ENCODE measurements around the gene CUEDC1. TPM values are rescaled to one million over a fixed set of nuclear protein-coding genes. Genes with fewer than 3 reads are reported as not detected.
A peak's percentile ranks its signal among the peaks of the same experiment; 100 is the strongest.

CUEDC1 gene
- total and polyA plus RNA-seq, 11 donors = 29.6 to 68.5 (median 42.2) TPM

DNA sequence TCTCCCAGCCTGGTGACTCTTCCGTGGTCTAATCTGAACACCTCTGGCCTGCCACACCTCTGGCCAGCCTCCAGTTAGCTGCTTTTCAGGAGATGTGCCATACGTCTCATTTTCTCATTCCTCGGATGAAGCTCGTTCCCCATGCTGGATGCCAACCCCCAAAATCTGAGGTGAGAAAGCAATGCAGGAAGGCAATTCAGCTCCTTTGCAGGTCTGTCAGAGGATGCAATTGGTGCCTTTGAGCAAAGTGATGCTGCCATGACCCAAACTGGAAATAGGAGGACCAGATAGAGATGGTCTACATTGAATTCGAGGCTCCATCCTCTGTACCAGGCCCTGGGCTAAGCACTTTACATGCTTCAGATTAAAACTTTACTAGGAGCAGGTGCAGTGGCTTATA, 11.0 kb upstream of the CUEDC1 start:
- DNase-seq = no peak
- Histone ChIP-seq H3K9me3 (no peaks in the 10 kb centered on the region), H3K27me3 (no peaks in the 10 kb centered on the region), H3K36me3 (peaks cover 0 to 3% (median 0%) of the 10 kb centered on the region in 9 donors), H3K27ac (no peak overlapping the region), H3K4me3 (no peak overlapping the region), H3K4me1 (peaks cover 0 to 4% (median 0%) of the 10 kb centered on the region in 12 donors)
- intact Hi-C loops (cut with DNase I) = no loop called here
- ATAC-seq = no peak
- TF ChIP-seq POLR2A (IDR thresholded peaks at IDR 0.05) = no peak
- TF ChIP-seq, protein P1, sequence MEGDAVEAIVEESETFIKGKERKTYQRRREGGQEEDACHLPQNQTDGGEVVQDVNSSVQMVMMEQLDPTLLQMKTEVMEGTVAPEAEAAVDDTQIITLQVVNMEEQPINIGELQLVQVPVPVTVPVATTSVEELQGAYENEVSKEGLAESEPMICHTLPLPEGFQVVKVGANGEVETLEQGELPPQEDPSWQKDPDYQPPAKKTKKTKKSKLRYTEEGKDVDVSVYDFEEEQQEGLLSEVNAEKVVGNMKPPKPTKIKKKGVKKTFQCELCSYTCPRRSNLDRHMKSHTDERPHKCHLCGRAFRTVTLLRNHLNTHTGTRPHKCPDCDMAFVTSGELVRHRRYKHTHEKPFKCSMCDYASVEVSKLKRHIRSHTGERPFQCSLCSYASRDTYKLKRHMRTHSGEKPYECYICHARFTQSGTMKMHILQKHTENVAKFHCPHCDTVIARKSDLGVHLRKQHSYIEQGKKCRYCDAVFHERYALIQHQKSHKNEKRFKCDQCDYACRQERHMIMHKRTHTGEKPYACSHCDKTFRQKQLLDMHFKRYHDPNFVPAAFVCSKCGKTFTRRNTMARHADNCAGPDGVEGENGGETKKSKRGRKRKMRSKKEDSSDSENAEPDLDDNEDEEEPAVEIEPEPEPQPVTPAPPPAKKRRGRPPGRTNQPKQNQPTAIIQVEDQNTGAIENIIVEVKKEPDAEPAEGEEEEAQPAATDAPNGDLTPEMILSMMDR (IDR thresholded peaks at IDR 0.05) = no peak
- WGBS, 4 donors = 79 to 90% (median 86%) methylated on average over 5 of the region's 5 CpGs

DNA sequence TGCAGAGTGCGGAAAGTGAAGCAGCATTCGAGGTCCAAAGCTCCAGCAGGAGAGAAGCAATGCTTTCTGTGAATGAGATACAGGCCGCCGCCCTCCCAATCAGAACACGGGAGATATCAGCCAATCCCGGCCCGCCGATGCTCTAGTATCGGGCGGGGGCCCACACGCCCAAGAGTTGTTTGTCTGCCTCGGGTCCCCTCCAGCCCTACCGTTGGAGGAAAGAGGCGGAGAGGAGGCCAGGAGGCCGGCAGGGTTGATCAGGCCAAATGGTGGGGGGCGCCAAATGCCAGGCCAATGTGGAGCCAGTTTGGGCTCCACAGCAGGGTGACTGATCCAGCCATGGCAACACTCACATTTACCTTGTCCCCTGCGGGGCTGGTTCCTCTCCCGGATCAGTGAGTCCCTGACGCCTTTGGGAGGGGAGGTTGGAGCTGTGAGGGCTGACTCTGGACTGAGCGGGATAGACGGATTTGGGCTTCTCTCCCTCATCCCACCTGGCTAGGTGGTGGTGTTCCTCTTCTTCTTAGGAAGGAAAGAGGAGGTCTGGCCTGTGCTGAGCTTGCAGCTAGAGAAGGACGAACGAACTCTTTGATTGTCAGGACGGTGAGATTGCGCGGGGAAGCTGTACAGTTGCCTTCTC, 10.4 kb upstream of the CUEDC1 start:
- ATAC-seq (no peak), DNase-seq (peak in 1 of 5 donors; percentile 15)
- H3K36me3 ChIP-seq = no peaks in the 10 kb centered on the region
- H3K9me3 ChIP-seq = no peaks in the 10 kb centered on the region
- intact Hi-C loops (cut with DNase I) = no loop called here
- H3K27ac ChIP-seq = no peak overlapping the region
- H3K4me1 ChIP-seq = peaks cover 0 to 3% (median 0%) of the 10 kb centered on the region in 12 donors
- H3K27me3 ChIP-seq = no peaks in the 10 kb centered on the region
- no peak overlapping the region for H3K4me3 ChIP-seq
- TF ChIP-seq, protein P1 (IDR thresholded peaks at IDR 0.05) = no peak
- no peak for TF ChIP-seq POLR2A (IDR thresholded peaks at IDR 0.05)
- WGBS, 4 donors = 81 to 87% (median 86%) methylated on average over 26 of the region's 26 CpGs

DNA sequence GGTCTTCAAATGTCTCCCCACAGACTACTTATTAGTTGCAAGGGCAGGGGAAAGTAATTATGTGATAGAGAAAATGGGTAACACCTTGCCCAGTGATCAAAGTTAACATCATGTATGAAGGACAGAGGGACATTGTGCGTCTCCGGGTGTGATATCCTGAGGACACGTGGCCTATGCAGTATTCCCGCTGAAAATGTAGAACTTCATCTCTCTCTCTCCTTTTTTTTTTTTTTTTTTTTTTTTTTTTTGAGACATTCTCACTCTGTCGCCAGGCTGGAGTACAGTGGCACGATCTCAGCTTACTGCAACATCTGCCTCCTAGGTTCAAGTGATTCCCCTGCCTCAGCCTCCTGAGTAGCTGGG, 7.9 kb upstream of the CUEDC1 start:
- H3K36me3 ChIP-seq = no peaks in the 10 kb centered on the region
- H3K9me3 ChIP-seq = no peaks in the 10 kb centered on the region
- no peak for TF ChIP-seq POLR2A (IDR thresholded peaks at IDR 0.05)
- TF ChIP-seq, protein P1 (IDR thresholded peaks at IDR 0.05) = no peak
- no peaks in the 10 kb centered on the region for H3K27me3 ChIP-seq
- DNase-seq (no peak), ATAC-seq (no peak)
- WGBS, 4 donors = 90 to 95% (median 93%) methylated on average over 6 of the region's 6 CpGs
- no peak overlapping the region for H3K27ac ChIP-seq
- no peak overlapping the region for H3K4me3 ChIP-seq
- intact Hi-C loops (cut with DNase I) = no loop called here
- peaks cover 0 to 3% (median 0%) of the 10 kb centered on the region in 12 donors for H3K4me1 ChIP-seq

DNA sequence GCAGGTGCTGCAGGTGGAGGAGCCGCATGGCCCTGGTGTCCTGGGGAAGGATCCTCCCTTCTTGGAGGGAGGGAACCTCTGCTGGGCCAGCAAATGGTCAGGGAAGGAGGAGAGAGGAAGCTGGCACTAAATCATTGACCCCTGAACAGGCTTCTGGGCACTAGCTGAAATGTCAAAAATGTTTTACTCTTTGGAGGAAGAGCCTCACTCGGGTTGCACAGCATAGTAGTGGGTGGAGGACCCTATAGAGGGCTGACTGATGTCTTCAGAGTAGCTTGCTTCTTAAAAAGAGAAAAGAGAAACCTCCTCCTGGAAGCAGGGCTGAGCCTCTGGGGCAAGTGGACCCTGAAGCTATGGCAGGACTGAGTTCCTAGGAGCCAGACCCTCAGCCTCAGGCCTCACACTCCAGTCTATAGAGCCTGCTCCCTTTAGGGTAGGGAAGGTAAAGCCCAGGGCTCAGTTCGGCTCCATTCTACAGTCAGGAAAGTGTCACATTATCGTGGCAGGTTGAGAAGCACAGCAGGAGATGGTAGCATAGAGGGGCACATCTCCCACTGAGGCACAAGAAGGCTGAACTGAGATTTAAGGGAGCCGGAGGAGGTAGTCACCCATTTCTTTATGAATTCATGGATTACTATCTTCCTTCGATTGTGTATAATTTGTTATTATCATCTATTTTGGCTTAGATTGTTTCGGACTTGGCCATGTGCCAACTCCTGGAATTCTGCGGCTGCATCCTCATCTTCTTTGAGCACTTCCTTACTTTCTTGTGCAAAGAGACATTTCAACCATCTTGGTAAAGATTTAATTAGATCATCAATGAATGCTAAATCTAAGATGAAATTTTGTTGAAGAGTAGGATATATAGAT, 7.3 kb upstream of the CUEDC1 start:
- Histone ChIP-seq H3K4me3 (no peak overlapping the region), H3K27me3 (no peaks in the 10 kb centered on the region), H3K4me1 (peaks cover 0 to 3% (median 0%) of the 10 kb centered on the region in 12 donors), H3K36me3 (no peaks in the 10 kb centered on the region), H3K27ac (no peak overlapping the region), H3K9me3 (no peaks in the 10 kb centered on the region)
- TF ChIP-seq, protein P1 (IDR thresholded peaks at IDR 0.05) = no peak
- no peak for TF ChIP-seq POLR2A (IDR thresholded peaks at IDR 0.05)
- intact Hi-C loops (cut with DNase I) = no loop called here
- ATAC-seq = no peak
- DNase-seq = peak in 1 of 5 donors; percentile 9
- WGBS, 4 donors = 71 to 75% (median 72%) methylated on average over 8 of the region's 8 CpGs

All from heart left ventricle (tissue), 16 donors.